ACC112 (cell line): Measurements from ENCODE around the gene SLC9A8.
"Not testable (repeated sequence)": the region's sequence is repeated elsewhere in the genome, so short reads cannot be mapped to it uniquely, and the experiment has no call there.

Source experiments
- H2AFZ ChIP-seq: fragments of 200-600 bp; sonication (generic); one replicate; pipeline ENCODE4 v1.6.0; 2017; ENCODE audit warnings: antibody characterized with exemption, low read length; ENCODE audit not compliant: unreplicated experiment
- H3K27ac ChIP-seq: fragments of 200-600 bp; sonication (generic); 2 replicates; pipeline ENCODE4 v1.5.1; 2014; ENCODE audit warnings: low read depth, mild to moderate bottlenecking, antibody characterized with exemption, low read length, moderate library complexity
- H3K27me3 ChIP-seq: fragments of 200-600 bp; sonication (generic); 2 replicates; pipeline ENCODE4 v1.6.1; 2014; ENCODE audit warnings: mild to moderate bottlenecking, antibody characterized with exemption, low read length, moderate library complexity, mixed read lengths; ENCODE audit not compliant: insufficient read depth
- H3K36me3 ChIP-seq: fragments of 200-600 bp; sonication (generic); 2 replicates; pipeline ENCODE4 v1.6.1; 2016; ENCODE audit warnings: mild to moderate bottlenecking, antibody characterized with exemption, low read length, moderate library complexity, mixed read lengths; ENCODE audit not compliant: insufficient read depth
- H3K4me1 ChIP-seq: fragments of 200-600 bp; sonication (generic); one replicate; pipeline ENCODE4 v1.6.1; 2016; ENCODE audit warnings: low read length, mixed read lengths; ENCODE audit not compliant: insufficient read depth, unreplicated experiment, control insufficient read depth
- H3K4me3 ChIP-seq: fragments of 200-600 bp; sonication (generic); 2 replicates; pipeline ENCODE4 v1.5.1; 2014; ENCODE audit warnings: mild to moderate bottlenecking, low read depth, low read length
- H3K79me2 ChIP-seq: fragments of 200-600 bp; sonication (generic); one replicate; pipeline ENCODE4 v1.6.0; 2016; ENCODE audit warnings: low read length; ENCODE audit not compliant: control insufficient read depth, unreplicated experiment, insufficient read depth

The SLC9A8 gene

GRCh38 chr20:49889001-49889934 is 76.6 kb downstream of the SLC9A8 start:
- Histone ChIP-seq H3K79me2 (no peaks in the 10 kb centered on the region), H3K27ac (no peak overlapping the region), H2AFZ (no peak overlapping the region), H3K36me3 (no peaks in the 10 kb centered on the region), H3K4me3 (no peak overlapping the region), H3K27me3 (no peaks in the 10 kb centered on the region), H3K4me1 (peaks cover 22% of the 10 kb centered on the region)

- Histone ChIP-seq H3K4me3 (no peak overlapping the region), H2AFZ (no peak overlapping the region), H3K4me1 (peaks cover 22% of the 10 kb centered on the region), H3K27me3 (no peaks in the 10 kb centered on the region), H3K79me2 (no peaks in the 10 kb centered on the region), H3K27ac (no peak overlapping the region), H3K36me3 (no peaks in the 10 kb centered on the region)
Observed at GRCh38 chr20:49889935-49890333, 77.3 kb downstream of the SLC9A8 start.

GRCh38 chr20:49890471-49891361 is 78.1 kb downstream of the SLC9A8 start:
- Histone ChIP-seq H3K36me3 (no peaks in the 10 kb centered on the region), H3K79me2 (no peaks in the 10 kb centered on the region), H3K4me1 (peaks cover 22% of the 10 kb centered on the region), H3K27me3 (no peaks in the 10 kb centered on the region), H3K27ac (no peak overlapping the region), H2AFZ (no peak overlapping the region), H3K4me3 (no peak overlapping the region)

GRCh38 chr20:49891476-49892110 is 79.0 kb downstream of the SLC9A8 start:
- no peak overlapping the region for H3K27ac ChIP-seq
- no peak overlapping the region for H3K4me3 ChIP-seq
- no peak overlapping the region for H2AFZ ChIP-seq
- no peaks in the 10 kb centered on the region for H3K79me2 ChIP-seq
- H3K4me1 ChIP-seq: peaks cover 22% of the 10 kb centered on the region
- no peaks in the 10 kb centered on the region for H3K36me3 ChIP-seq
- no peaks in the 10 kb centered on the region for H3K27me3 ChIP-seq

GRCh38 chr20:49892260-49892659 is 79.6 kb downstream of the SLC9A8 start:
- H3K36me3 ChIP-seq: no peaks in the 10 kb centered on the region
- H3K27me3 ChIP-seq: no peaks in the 10 kb centered on the region
- H2AFZ ChIP-seq: no peak overlapping the region
- peaks cover 20% of the 10 kb centered on the region for H3K4me1 ChIP-seq
- no peak overlapping the region for H3K4me3 ChIP-seq
- no peak overlapping the region for H3K27ac ChIP-seq
- H3K79me2 ChIP-seq: no peaks in the 10 kb centered on the region

- H3K27ac ChIP-seq: no peak overlapping the region
Observed at GRCh38 chr20:49892817-49893216, 80.2 kb downstream of the SLC9A8 start.

GRCh38 chr20:49893242-49894072 is 80.8 kb downstream of the SLC9A8 start:
- Histone ChIP-seq H3K27ac (no peak overlapping the region), H2AFZ (no peak overlapping the region), H3K4me3 (no peak overlapping the region)

More at GRCh38 chr20:49892817-49893216, 80.2 kb downstream of the SLC9A8 start:
- H3K27me3 ChIP-seq: no peaks in the 10 kb centered on the region
- no peak overlapping the region for H3K4me3 ChIP-seq
- peaks cover 14% of the 10 kb centered on the region for H3K4me1 ChIP-seq
- no peaks in the 10 kb centered on the region for H3K36me3 ChIP-seq
- no peaks in the 10 kb centered on the region for H3K79me2 ChIP-seq
- no peak overlapping the region for H2AFZ ChIP-seq

GRCh38 chr20:49894073-49894470 is 81.4 kb downstream of the SLC9A8 start:
- Histone ChIP-seq H3K27ac (no peak overlapping the region), H3K4me1 (peaks cover 8% of the 10 kb centered on the region), H3K79me2 (no peaks in the 10 kb centered on the region), H2AFZ (no peak overlapping the region), H3K27me3 (no peaks in the 10 kb centered on the region), H3K4me3 (no peak overlapping the region), H3K36me3 (no peaks in the 10 kb centered on the region)

More at GRCh38 chr20:49893242-49894072, 80.8 kb downstream of the SLC9A8 start:
- H3K36me3 ChIP-seq: no peaks in the 10 kb centered on the region
- H3K27me3 ChIP-seq: no peaks in the 10 kb centered on the region
- H3K79me2 ChIP-seq: no peaks in the 10 kb centered on the region
- H3K4me1 ChIP-seq: peaks cover 8% of the 10 kb centered on the region

GRCh38 chr20:49895474-49896093 is 83.0 kb downstream of the SLC9A8 start:
- not testable (repeated sequence) for H3K79me2 ChIP-seq, H2AFZ ChIP-seq, H3K4me1 ChIP-seq, H3K4me3 ChIP-seq, H3K36me3 ChIP-seq, H3K27ac ChIP-seq, H3K27me3 ChIP-seq
